Immature natural killer cell (primary cell): Measurements from ENCODE around the gene CTNS. TPM values are rescaled to one million over a fixed set of nuclear protein-coding genes. Genes with fewer than 3 reads are reported as not detected.

Experiments
- DNase-seq, 3 donors: peaks; one replicate each; pipeline ENCODE4 v3.0.0; 2022; ENCODE audit warnings: mixed read lengths in 1 of 3
- H3K27ac Mint-ChIP-seq, 6 donors: one replicate each; pipeline ENCODE4 v1.8.0; 2020; ENCODE audit warnings: mixed read lengths in 6 of 6, mild to moderate bottlenecking in 5 of 6, inconsistent platforms in 4 of 6, moderate library complexity in 3 of 6
- H3K27me3 Mint-ChIP-seq, 3 donors: one replicate each; pipeline ENCODE4 v1.8.0; 2020 to 2021; ENCODE audit warnings: low read depth in 3 of 3, mild to moderate bottlenecking in 3 of 3, mixed read lengths in 3 of 3, moderate library complexity in 3 of 3, inconsistent platforms in 1 of 3
- H3K36me3 Mint-ChIP-seq, 3 donors: one replicate each; pipeline ENCODE4 v1.8.0; 2020; ENCODE audit warnings: mixed read lengths in 3 of 3, inconsistent platforms in 2 of 3, mild to moderate bottlenecking in 2 of 3
- H3K4me1 Mint-ChIP-seq, 2 donors: one replicate each; pipeline ENCODE4 v1.8.0; 2020; ENCODE audit warnings: inconsistent platforms in 2 of 2, mild to moderate bottlenecking in 2 of 2, mixed read lengths in 2 of 2, moderate library complexity in 1 of 2
- H3K4me3 Mint-ChIP-seq, 5 donors: one replicate each; pipeline ENCODE4 v1.8.0; 2020; ENCODE audit warnings: mild to moderate bottlenecking in 5 of 5, mixed read lengths in 5 of 5, inconsistent platforms in 3 of 5, moderate library complexity in 3 of 5
- H3K9me3 Mint-ChIP-seq, 6 donors: one replicate each; pipeline ENCODE4 v1.8.0; 2020; ENCODE audit warnings: mild to moderate bottlenecking in 6 of 6, mixed read lengths in 6 of 6, inconsistent platforms in 4 of 6, moderate library complexity in 3 of 6
- polyA plus RNA-seq, 3 donors: library from polyadenylated mRNA; unstranded; fragments of 300-500 nt; fragmentation: Illumina TruSeq; gene quantifications; one replicate each; pipeline ENCODE4 v1.2.3, GENCODE V29; 2021

CTNS gene
- polyA plus RNA-seq, 3 donors from 2014 or later, result 6.0 to 12.7 (median 7.2) TPM

DNA sequence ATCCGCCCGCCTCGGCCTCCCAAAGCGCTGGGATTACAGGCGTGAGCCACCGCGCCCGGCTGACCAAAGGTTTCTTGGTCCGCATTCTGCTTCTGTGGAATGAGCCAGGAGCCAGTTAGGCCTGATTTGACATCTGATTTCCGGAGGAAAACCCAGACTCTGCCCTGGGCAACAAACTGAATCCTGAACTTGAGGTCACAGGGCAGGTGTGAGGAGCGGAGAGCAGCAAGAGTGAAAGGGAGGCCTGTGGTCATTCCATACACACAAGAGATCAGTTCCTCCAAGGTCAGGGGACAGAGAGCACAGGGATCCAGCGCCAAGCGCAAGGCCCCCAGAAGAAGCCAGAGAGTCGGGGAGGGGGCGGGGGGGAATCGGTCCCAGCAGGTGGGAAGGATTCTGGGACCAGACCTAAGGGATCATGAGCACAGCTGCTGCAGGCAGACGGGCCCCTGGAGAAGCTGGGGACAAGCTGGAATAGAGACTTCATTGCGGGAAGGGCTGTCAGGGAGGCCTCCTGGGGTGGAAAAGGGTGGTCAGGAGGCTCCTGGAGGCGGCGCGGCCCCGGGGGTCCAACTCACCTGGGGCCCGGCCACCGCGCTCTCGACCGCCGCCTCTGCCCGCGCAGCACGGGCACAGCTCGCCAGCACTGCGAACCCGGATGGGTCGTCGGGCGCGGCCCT lies 946 bp upstream of the CTNS start:
- peaks cover 20 to 22% of the 10 kb centered on the region in 2 donors for H3K4me1 Mint-ChIP-seq
- no peak for DNase-seq
- no peaks in the 10 kb centered on the region for H3K9me3 Mint-ChIP-seq
- H3K4me3 Mint-ChIP-seq, result peak overlapping the region; percentile 96 to 100 (median 99)
- H3K27ac Mint-ChIP-seq, result peak overlapping the region in 3 of 6 donors; percentile 34 to 96 (median 56)
- H3K36me3 Mint-ChIP-seq, result no peaks in the 10 kb centered on the region
- peaks cover 0 to 3% (median 2%) of the 10 kb centered on the region in 3 donors for H3K27me3 Mint-ChIP-seq

DNA sequence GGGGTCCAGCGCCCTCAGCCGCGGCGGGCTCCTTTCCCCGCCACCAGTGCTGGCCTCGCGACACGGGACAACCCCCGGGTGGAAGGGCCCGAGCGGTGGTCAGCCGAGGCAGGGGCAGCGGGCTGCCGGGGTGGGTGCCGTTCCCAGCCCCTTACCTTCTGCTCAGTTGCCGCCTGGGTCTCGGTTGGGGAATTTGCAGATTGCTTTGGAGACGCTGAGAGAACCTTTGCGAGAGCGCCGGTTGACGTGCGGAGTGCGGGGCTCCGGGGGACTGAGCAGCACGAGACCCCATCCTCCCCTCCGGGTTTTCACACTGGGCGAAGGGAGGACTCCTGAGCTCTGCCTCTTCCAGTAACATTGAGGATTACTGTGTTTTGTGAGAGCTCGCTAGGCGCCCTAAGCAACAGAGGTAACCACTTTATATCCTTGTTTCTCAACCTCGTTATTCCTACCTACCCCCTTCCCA lies 381 bp downstream of the CTNS start:
- H3K27ac Mint-ChIP-seq, result peak overlapping the region in 5 of 6 donors; percentile 28 to 96 (median 71)
- H3K36me3 Mint-ChIP-seq, result no peaks in the 10 kb centered on the region
- peaks cover 20 to 22% of the 10 kb centered on the region in 2 donors for H3K4me1 Mint-ChIP-seq
- no peaks in the 10 kb centered on the region for H3K9me3 Mint-ChIP-seq
- peaks cover 0 to 3% (median 2%) of the 10 kb centered on the region in 3 donors for H3K27me3 Mint-ChIP-seq
- peak overlapping the region; percentile 75 to 100 (median 80) for H3K4me3 Mint-ChIP-seq
- DNase-seq, result no peak

DNA sequence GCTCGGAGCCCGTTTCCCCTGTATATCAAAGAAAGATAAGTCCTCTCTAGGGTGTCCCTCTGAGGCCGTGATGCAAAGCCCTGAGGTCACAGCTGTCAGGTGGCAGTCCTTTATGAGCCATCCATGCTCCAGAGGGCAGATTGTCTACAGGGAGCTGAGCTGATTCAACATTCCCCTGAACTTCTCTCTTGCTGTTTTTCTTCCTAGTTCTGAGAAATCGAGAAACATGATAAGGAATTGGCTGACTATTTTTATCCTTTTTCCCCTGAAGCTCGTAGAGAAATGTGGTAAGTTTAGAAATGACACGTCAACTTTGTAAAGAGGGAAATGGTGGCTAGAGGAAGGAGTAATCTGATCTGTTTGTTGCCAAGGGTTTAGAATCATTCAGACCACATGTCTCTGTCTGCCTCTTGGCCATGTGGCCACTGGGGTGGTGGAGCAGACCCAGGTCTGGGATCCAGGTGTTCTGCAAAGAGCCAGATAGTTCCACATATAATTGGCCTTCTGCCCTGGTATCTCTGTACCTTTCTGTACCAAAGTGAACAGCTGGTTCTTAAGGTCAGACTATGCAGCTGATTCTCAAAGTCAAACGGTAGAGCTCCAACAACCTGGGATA lies 3.5 kb downstream of the CTNS start:
- Mint-ChIP-seq H3K27me3 (peaks cover 0 to 3% (median 2%) of the 10 kb centered on the region in 3 donors), H3K4me3 (peak overlapping the region in 1 of 5 donors; percentile 21), H3K9me3 (no peaks in the 10 kb centered on the region), H3K27ac (peak overlapping the region in 1 of 6 donors; percentile 51), H3K36me3 (peaks cover 0 to 3% (median 0%) of the 10 kb centered on the region in 3 donors), H3K4me1 (peaks cover 13 to 15% of the 10 kb centered on the region in 2 donors)
- no peak for DNase-seq

GRCh38 chr17:3641014-3641413 lies 4.5 kb downstream of the CTNS start:
- H3K4me3 Mint-ChIP-seq, result no peak overlapping the region

GRCh38 chr17:3641717-3642486 lies 5.3 kb downstream of the CTNS start:
- H3K36me3 Mint-ChIP-seq, result peaks cover 0 to 6% (median 3%) of the 10 kb centered on the region in 3 donors
- DNase-seq, result no peak
- H3K4me1 Mint-ChIP-seq, result peaks cover 10 to 15% of the 10 kb centered on the region in 2 donors
- no peak overlapping the region for H3K4me3 Mint-ChIP-seq
- no peak overlapping the region for H3K27ac Mint-ChIP-seq
- no peaks in the 10 kb centered on the region for H3K27me3 Mint-ChIP-seq
- no peaks in the 10 kb centered on the region for H3K9me3 Mint-ChIP-seq

More at GRCh38 chr17:3641014-3641413, 4.5 kb downstream of the CTNS start:
- no peak for DNase-seq
- H3K36me3 Mint-ChIP-seq, result peaks cover 0 to 6% (median 3%) of the 10 kb centered on the region in 3 donors
- H3K4me1 Mint-ChIP-seq, result peaks cover 10 to 15% of the 10 kb centered on the region in 2 donors
- H3K27ac Mint-ChIP-seq, result no peak overlapping the region
- peaks cover 0 to 3% (median 2%) of the 10 kb centered on the region in 3 donors for H3K27me3 Mint-ChIP-seq
- no peaks in the 10 kb centered on the region for H3K9me3 Mint-ChIP-seq

DNA sequence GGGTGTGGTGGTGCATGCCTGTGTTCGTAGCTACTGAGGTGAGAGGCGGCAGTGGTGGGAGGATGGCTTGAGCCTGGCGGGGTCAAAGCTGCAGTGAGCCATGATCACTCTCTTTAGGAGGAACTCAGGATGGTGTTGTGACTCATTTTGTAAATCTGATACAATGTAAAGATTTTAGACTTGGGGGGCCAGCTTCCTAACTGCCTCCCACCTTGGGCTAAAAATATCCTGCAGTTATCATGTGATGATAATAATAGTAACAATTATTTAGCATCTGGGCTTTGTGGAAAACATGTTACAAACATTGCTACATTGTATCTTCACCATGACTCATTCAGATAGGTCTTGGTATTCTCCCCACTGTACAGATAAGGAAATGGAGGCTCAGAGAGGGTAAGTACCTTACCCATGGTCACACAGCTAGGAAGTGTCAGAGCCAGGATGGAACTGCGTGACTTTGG lies 7.4 kb downstream of the CTNS start:
- Mint-ChIP-seq H3K27ac (no peak overlapping the region), H3K4me3 (no peak overlapping the region), H3K36me3 (peaks cover 0 to 7% (median 6%) of the 10 kb centered on the region in 3 donors), H3K27me3 (no peaks in the 10 kb centered on the region), H3K4me1 (peaks cover 3 to 5% of the 10 kb centered on the region in 2 donors), H3K9me3 (no peaks in the 10 kb centered on the region)
- no peak for DNase-seq

DNA sequence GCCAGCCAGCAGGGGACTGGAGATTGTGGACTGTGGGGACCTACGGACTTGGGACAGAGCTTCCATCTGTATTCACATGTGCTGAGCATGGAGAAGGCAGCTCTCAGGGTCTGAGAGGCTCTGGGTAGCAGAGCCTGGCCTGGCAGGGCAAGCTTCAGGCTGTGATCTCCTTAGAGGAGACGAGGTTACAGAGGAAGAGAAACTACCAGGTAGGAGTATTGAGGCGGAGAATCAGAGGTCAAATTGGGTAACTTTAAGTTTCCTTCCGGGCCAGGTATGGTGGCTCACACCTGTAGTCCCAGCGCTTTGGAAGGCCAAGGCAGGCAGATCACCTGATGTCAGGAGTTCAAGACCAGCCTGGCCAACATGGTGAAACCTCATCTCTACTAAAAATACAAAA lies 8.8 kb downstream of the CTNS start:
- no peak overlapping the region for H3K4me3 Mint-ChIP-seq
- H3K36me3 Mint-ChIP-seq, result peaks cover 0 to 12% (median 10%) of the 10 kb centered on the region in 3 donors
- no peaks in the 10 kb centered on the region for H3K4me1 Mint-ChIP-seq
- H3K9me3 Mint-ChIP-seq, result no peaks in the 10 kb centered on the region
- no peak overlapping the region for H3K27ac Mint-ChIP-seq
- H3K27me3 Mint-ChIP-seq, result no peaks in the 10 kb centered on the region
- no peak for DNase-seq

GRCh38 chr17:3647251-3647650 lies 10.7 kb downstream of the CTNS start:
- Mint-ChIP-seq H3K4me3 (no peak overlapping the region), H3K9me3 (no peaks in the 10 kb centered on the region), H3K4me1 (no peaks in the 10 kb centered on the region), H3K36me3 (peaks cover 0 to 12% (median 10%) of the 10 kb centered on the region in 3 donors), H3K27me3 (no peaks in the 10 kb centered on the region), H3K27ac (no peak overlapping the region)
- DNase-seq, result no peak

GRCh38 chr17:3647769-3648555 lies 11.4 kb downstream of the CTNS start:
- Mint-ChIP-seq H3K4me1 (no peaks in the 10 kb centered on the region), H3K27ac (no peak overlapping the region), H3K4me3 (no peak overlapping the region), H3K27me3 (no peaks in the 10 kb centered on the region), H3K36me3 (peaks cover 0 to 12% (median 10%) of the 10 kb centered on the region in 3 donors), H3K9me3 (no peaks in the 10 kb centered on the region)
- peak in 1 of 3 donors; percentile 15 for DNase-seq

DNA sequence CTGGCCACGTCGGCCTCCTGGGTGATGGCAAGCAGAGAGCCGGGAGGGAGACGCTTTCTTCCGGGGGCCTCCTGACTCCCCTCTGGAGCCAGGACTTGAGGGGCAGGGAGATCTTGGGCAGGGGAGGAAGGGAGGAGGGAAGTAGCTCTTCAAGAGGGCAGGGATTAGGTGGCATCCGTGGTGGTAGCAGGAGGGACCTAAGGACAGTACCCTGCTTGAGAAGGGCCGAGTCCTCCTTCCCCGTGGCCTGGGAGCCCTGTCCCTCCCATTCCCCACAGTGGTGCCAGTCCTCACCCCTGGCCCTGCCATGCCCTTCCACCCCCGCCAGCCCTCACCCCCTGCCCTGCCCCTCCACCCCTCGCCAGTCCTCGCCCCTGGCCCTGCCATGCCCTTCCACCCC lies 19.2 kb downstream of the CTNS start:
- Mint-ChIP-seq H3K9me3 (no peaks in the 10 kb centered on the region), H3K36me3 (no peaks in the 10 kb centered on the region), H3K27ac (no peak overlapping the region), H3K4me3 (no peak overlapping the region), H3K27me3 (no peaks in the 10 kb centered on the region), H3K4me1 (no peaks in the 10 kb centered on the region)
- DNase-seq, result no peak

DNA sequence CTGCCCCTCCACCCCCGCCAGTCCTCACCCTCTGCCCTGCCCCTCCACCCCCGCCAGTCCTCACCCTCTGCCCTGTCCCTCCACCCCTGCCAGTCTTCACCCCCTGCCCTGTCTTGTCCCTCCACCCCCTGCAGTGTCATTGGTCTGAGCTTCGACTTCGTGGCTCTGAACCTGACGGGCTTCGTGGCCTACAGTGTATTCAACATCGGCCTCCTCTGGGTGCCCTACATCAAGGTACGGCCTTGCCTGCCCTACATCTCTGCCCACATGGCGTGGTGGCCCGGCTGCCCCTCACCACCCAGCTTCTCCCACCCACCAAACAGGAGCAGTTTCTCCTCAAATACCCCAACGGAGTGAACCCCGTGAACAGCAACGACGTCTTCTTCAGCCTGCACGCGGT lies 19.8 kb downstream of the CTNS start:
- H3K27ac Mint-ChIP-seq, result no peak overlapping the region
- no peaks in the 10 kb centered on the region for H3K4me1 Mint-ChIP-seq
- no peaks in the 10 kb centered on the region for H3K27me3 Mint-ChIP-seq
- DNase-seq, result no peak
- H3K4me3 Mint-ChIP-seq, result no peak overlapping the region
- H3K36me3 Mint-ChIP-seq, result no peaks in the 10 kb centered on the region
- no peaks in the 10 kb centered on the region for H3K9me3 Mint-ChIP-seq

- no peaks in the 10 kb centered on the region for H3K27me3 Mint-ChIP-seq
- no peaks in the 10 kb centered on the region for H3K36me3 Mint-ChIP-seq
- DNase-seq, result no peak
- no peaks in the 10 kb centered on the region for H3K9me3 Mint-ChIP-seq
- no peak overlapping the region for H3K27ac Mint-ChIP-seq
- no peaks in the 10 kb centered on the region for H3K4me1 Mint-ChIP-seq
- no peak overlapping the region for H3K4me3 Mint-ChIP-seq
Measured at GRCh38 chr17:3656755-3657587, 20.4 kb downstream of the CTNS start.

DNA sequence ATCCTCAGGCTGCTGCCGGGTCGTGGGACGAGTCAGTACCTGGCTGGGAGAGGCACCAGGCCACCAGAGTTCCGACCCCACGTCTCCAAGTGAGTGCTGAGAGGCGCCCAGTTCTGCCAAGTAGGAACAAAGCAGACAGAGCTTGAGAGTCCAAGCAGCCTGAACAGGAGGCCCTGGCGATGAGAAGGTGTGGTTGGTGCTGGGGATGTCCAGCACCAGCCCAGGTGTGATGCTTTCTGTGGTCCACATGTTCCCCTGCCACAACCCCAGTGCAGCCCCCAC lies 21.0 kb downstream of the CTNS start:
- Mint-ChIP-seq H3K9me3 (no peaks in the 10 kb centered on the region), H3K27me3 (no peaks in the 10 kb centered on the region), H3K4me1 (no peaks in the 10 kb centered on the region), H3K36me3 (no peaks in the 10 kb centered on the region), H3K4me3 (no peak overlapping the region), H3K27ac (no peak overlapping the region)
- DNase-seq, result no peak
